Testis (tissue), 3 donors: Measurements from ENCODE around the gene SELENOP. TPM values are rescaled to one million over a fixed set of nuclear protein-coding genes. Genes with fewer than 3 reads are reported as not detected.

Experiments
- DNase-seq: peaks from one replicate; pipeline ENCODE4 v3.0.0-alpha.2; 2019
- H3K27ac ChIP-seq, 2 donors: fragments of 200-600 bp; sonication (generic); one replicate each; pipeline ENCODE4 v1.5.1; 2019
- H3K27me3 ChIP-seq: fragments of 200-600 bp; sonication (generic); one replicate; pipeline ENCODE4 v1.5.1; 2019
- H3K36me3 ChIP-seq: fragments of 200-600 bp; sonication (generic); one replicate; pipeline ENCODE4 v1.5.1; 2017; ENCODE audit warnings: low read depth; ENCODE audit errors: missing control alignments
- H3K4me1 ChIP-seq: fragments of 200-600 bp; sonication (generic); one replicate; pipeline ENCODE4 v1.5.1; 2019
- H3K4me3 ChIP-seq, 2 donors: fragments of 200-600 bp; sonication (generic); one replicate each; pipeline ENCODE4 v1.5.1; 2017 to 2019
- H3K9me3 ChIP-seq: fragments of 200-600 bp; sonication (generic); one replicate; pipeline ENCODE4 v1.5.1; 2017
- CTCF ChIP-seq, 3 experiments: fragments of 450-650 bp in 2 of 3; fragments of 200-600 bp in 1 of 3; sonication (generic) in 1 of 3; IDR thresholded peaks; one replicate each; pipeline ENCODE4 v1.5.1; 2016 to 2019; ENCODE audit warnings: antibody characterized with exemption in 3 of 3, mild to moderate bottlenecking in 2 of 3, moderate library complexity in 1 of 3
- POLR2A ChIP-seq: fragments of 450-650 bp; IDR thresholded peaks from one replicate; pipeline ENCODE4 v1.6.1; 2017; ENCODE audit warnings: antibody characterized with exemption, mild to moderate bottlenecking, moderate library complexity
- WGBS, 2 donors: methylation state at CpG; one replicate each; pipeline ENCODE4 v1.1.5; 2018; 5-methylcytosine and 5-hydroxymethylcytosine counted together
- intact Hi-C: fragments of 100-400 bp; cut with DNase I; formaldehyde crosslinking; loops from one replicate; pipeline ENCODE4 v1.15.1; 2023; ENCODE audit warnings: low total_unique reads
- polyA plus RNA-seq: library from polyadenylated mRNA; stranded (reverse); fragments of 350-450 nt; fragmentation: Illumina TruSeq; extraction: RNeasy Lipid Tissue Mini Kit (QIAGEN cat#74804); gene quantifications from one replicate; pipeline ENCODE4 v1.2.3, GENCODE V29; 2014; ENCODE audit warnings: low read depth, low replicate concordance; ENCODE audit not compliant: insufficient read depth
- total RNA-seq, 2 donors: library from RNA; depleted of rRNA; stranded (reverse); fragments of >200 nt; gene quantifications; one replicate each; pipeline ENCODE4 v1.2.3, GENCODE V29; 2016

SELENOP gene
- total and polyA plus RNA-seq, 3 donors from 2014 or later, result 52.1 to 156 (median 125) TPM

- Histone ChIP-seq H3K4me3 (no peak overlapping the region), H3K36me3 (no peaks in the 10 kb centered on the region), H3K27me3 (no peaks in the 10 kb centered on the region), H3K9me3 (no peaks in the 10 kb centered on the region), H3K27ac (no peak overlapping the region), H3K4me1 (no peaks in the 10 kb centered on the region)
- TF ChIP-seq CTCF (IDR thresholded peaks at IDR 0.05) (no peak), POLR2A (no peak)
- intact Hi-C loops, result loop anchor here (10.0 kb wide), 1 partner anchor 907 kb away; no protein-coding TSS in a partner anchor
- 91 to 98% methylated on average over 1 of the region's 1 CpG for whole genome bisulfite sequencing, 2 donors
- DNase-seq, result no peak
These were observed 49.9 kb downstream of the SELENOP start for GRCh38 chr5:42761791-42762190.

GRCh38 chr5:42760426-42760825 lies 51.3 kb downstream of the SELENOP start:
- no peaks in the 10 kb centered on the region for H3K27me3 ChIP-seq
- no peak overlapping the region for H3K27ac ChIP-seq
- no peak for TF ChIP-seq POLR2A
- no peak for TF ChIP-seq CTCF (IDR thresholded peaks at IDR 0.05)
- H3K4me1 ChIP-seq, result no peaks in the 10 kb centered on the region
- peak overlapping the region in 1 of 2 donors; percentile 5 for H3K4me3 ChIP-seq
- 68 to 81% methylated on average over 4 of the region's 4 CpGs for WGBS, 2 donors
- no peaks in the 10 kb centered on the region for H3K36me3 ChIP-seq
- DNase-seq, result no peak
- no peaks in the 10 kb centered on the region for H3K9me3 ChIP-seq
- intact Hi-C loops, result loop anchor here (10.0 kb wide), 1 partner anchor 906 kb away; no protein-coding TSS in a partner anchor

GRCh38 chr5:42759456-42759855 lies 52.2 kb downstream of the SELENOP start:
- 57 to 81% methylated on average over 2 of the region's 2 CpGs for WGBS, 2 donors
- no peaks in the 10 kb centered on the region for H3K27me3 ChIP-seq
- H3K36me3 ChIP-seq, result no peaks in the 10 kb centered on the region
- intact Hi-C loops, result no loop called here
- no peak overlapping the region for H3K4me3 ChIP-seq
- no peaks in the 10 kb centered on the region for H3K4me1 ChIP-seq
- no peak for DNase-seq
- TF ChIP-seq POLR2A, result no peak
- no peak for TF ChIP-seq CTCF (IDR thresholded peaks at IDR 0.05)
- H3K9me3 ChIP-seq, result no peaks in the 10 kb centered on the region
- no peak overlapping the region for H3K27ac ChIP-seq

- no peak for TF ChIP-seq CTCF (IDR thresholded peaks at IDR 0.05)
- WGBS, 2 donors, result 21 to 22% methylated on average over 35 of the region's 35 CpGs
- Histone ChIP-seq H3K4me3 (peak within 1 kb of the TSS; percentile 44 to 46), H3K36me3 (no peaks in the 10 kb centered on the region), H3K4me1 (no peaks in the 10 kb centered on the region), H3K27me3 (no peaks in the 10 kb centered on the region), H3K27ac (no peak within 1 kb of the TSS), H3K9me3 (no peaks in the 10 kb centered on the region)
- intact Hi-C loops, result no loop called here
- peak; percentile 55 for DNase-seq
These were observed 54.8 kb downstream of the SELENOP start, which contains the start of gene CCDC152 for GRCh38 chr5:42756606-42757601. TSS of gene CCDC152 (plus strand) at chr5:42756818. CDS start at chr5:42759122, 2,304 bp downstream.
